Activated gamma-delta T cell treated with Interleukin-2 at 50 U/mL for 16 hours (primary cell): ENCODE measurements around the gene CPLX3.
A peak's percentile ranks its signal among the peaks of the same experiment; 100 is the strongest.
"Not testable (repeated sequence)": the region's sequence is repeated elsewhere in the genome, so short reads cannot be mapped to it uniquely, and the experiment has no call there.

Source experiments
- DNase-seq: peaks from one replicate; pipeline ENCODE4 v3.0.0-alpha.2; 2020

The CPLX3 gene

DNA sequence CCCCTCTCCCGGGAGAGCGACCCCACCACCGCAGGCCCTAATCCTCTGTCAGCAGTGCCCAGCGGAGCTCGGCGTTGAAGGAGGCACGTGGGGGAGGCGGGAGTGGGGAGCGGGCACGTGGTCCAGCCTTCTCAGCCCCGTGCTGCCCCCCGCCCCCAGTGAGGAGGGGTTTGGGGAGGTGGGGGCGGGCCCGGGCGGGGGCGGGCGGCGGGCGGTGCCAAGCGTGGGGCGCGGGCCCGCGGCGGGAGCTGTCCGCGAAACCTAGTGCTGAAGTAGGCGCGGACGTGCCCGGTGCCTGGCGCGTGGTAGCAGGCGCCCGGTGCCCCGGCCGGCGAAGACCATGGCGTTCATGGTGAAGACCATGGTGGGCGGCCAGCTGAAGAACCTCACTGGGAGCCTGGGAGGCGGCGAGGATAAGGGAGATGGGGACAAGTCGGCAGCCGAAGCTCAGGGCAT is at the start of gene CPLX3:
Gene CPLX3 (plus strand): TSS at position 264 of the 456 bp plus-strand sequence. CDS start 77 bp downstream, at position 341.
- peak; percentile 40 for DNase-seq

DNA sequence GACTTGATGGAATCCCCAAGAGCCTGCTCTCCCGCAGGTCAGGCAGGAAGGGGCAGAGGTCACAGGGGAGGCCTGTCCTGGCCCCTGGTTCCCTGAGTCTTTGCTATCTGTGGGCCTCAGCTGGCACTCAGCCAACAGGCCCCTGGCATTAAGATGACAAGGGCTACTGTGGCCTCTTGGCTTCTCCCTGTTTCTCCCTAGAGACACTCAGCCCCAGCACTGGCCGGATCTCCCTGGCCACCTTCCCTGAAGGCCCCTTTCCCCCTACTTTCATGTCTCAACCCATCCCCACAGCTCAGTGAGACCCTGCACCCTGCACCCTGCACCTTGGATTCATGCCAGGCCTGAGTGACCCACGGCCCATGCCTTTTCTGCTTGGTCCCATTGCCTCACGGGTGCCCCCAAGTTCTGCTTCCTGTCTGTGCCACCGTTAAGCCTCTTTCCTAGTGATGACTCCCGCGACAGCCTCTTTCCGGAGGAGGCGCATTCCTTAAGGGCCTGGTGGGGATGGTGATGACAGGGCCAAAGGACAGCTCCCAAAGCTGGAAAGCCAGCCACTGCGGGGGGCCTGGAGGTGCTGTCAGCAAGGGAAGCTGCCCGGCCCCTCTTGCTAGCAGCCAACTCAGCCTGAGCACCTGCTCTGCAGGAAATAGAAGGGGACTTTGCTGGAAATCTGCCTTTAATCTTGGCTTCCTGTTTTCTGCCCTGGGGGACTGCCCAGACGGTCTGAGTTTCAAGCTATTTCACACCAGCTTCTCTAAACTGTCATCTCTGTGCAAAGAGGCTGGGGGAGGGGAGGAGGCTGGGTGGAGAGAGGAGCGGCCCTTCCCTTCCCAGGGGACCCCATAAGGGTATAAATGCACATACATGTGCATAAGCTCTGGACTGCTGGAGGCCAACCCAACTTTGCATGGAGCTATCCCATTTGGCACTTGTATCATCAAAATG is 49.3 kb upstream of the CPLX3 start:
- DNase-seq: peak; percentile 60

- no peak for DNase-seq
These were observed 48.4 kb upstream of the CPLX3 start for GRCh38 chr15:74777769-74778598.

DNA sequence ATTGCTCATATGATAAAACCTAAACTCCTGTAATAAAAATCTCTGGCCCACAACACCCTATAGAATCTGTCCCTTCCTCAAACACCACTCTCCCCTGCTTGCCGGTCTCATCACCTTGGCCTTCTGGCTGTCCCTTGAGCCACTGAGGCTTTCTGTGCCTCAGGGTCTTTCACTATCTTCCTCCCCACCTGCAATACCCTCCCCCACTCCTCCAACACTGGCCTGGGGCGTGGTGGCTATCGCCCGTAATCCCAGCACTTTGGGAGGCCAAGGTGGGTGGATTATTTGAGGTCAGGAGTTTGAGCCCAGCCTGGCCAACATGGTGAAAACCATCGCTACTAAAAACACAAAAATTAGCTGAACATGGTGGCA is 47.8 kb upstream of the CPLX3 start:
- DNase-seq: no peak

DNA sequence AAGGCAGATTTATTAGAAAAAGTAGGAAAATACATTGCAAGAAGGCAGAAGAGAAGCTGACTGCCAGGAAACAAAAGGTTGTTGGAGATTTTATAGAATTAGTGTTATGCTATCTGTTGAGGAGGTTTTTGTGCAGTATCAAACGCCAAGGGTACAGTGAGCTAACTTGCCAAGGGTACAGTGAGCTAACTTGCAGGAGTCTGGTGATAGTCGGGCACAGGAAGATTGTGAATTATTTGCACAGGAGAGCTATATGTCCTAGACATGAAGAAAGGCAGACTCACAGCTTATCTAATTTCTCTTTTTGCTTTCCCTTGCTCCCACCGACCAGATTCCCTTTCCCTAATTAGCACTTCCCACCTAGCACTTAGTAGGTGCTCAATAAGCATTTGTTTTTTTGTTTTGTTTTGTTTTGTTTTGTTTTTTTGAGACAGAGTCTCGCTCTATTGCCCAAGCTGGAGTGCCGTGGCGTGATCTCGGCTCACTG is 47.2 kb upstream of the CPLX3 start:
- DNase-seq: no peak

DNA sequence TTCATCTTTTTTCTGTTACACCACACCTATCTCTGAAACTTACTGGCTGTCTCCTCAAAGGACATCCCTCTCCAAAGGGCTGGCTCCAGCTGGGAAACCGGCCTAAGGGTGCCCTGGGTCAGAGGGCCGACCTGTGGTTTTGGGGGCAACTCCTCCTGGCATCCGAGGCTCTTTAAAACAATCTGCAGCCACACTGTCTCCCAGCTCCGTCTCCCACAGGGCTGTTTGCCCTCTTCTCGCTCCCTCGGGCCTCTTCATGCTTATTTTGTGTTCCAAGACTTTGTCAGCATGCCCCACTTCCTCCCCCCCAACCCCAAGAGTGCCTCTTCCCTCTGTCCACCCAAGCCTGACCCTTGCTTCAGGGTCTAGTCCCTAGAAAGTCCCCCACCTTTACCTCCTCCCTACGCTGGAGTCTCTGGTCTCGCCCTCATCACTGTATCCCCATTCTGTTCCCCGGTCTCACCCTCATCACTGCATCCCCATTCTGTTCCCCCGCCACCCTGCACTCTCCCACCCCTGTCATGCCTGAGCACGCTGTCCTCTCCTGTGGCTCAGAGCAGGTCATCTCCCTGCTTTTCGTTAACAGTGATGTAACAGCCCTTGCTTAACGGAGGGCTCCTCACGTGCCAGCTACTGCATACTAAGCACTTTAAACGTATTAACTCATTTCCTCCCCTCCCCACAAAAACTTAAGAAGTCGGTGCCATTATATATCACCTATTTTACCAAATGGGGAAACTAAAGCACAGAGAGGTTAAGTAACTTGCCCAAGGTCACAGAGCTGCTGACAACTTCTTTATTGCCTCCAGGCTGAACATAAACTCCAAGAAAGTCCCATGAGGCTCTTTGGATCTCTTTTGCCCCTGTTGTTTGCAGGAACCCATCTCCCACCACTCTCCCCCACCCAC is 45.6 kb upstream of the CPLX3 start:
- DNase-seq: no peak

- DNase-seq: peak; percentile 73
These were observed 44.8 kb upstream of the CPLX3 start, which contains the start of gene CSK for GRCh38 chr15:74781431-74782258. Gene CSK (plus strand): TSS chr15:74782080. CDS start chr15:74798298, 16,218 bp downstream.

- peak; percentile 68 for DNase-seq
These were observed 44.0 kb upstream of the CPLX3 start for GRCh38 chr15:74782259-74783071.

DNA sequence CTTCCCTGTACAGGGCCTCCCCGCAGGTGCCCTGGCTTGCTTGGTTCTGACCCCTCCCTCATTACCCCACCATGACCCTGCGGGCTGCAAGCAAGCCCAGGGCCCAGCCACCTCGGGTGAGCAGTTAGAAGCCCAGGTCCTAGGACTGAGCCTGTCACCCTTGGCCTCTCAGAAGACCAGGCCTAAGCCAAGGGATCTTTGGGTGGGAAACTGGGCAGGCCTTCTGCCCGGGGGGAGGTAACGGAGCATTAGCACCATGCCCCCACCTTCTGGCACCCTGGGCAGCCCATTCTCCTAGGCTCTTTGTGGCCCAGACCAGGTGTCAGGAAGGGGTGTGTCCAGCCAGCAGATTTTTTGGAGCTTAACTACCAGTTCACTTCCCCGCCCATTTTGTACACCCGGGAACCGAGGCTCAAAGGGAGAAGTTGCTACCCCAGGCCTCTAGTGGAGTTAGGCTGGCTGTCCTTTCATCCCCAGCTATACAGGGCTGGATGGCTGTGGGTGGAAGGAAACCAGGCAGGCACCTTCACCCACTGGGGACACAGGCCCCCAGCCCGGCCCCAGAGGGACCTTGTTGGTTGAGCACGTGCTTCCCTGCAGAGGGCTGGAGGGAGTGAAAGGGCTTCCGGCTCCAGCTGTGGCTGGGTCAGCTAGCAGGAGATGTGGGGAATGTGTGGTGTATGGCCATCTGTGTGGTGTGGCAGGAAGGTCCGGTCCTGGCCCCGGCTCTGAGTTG is 43.2 kb upstream of the CPLX3 start:
- no peak for DNase-seq

DNA sequence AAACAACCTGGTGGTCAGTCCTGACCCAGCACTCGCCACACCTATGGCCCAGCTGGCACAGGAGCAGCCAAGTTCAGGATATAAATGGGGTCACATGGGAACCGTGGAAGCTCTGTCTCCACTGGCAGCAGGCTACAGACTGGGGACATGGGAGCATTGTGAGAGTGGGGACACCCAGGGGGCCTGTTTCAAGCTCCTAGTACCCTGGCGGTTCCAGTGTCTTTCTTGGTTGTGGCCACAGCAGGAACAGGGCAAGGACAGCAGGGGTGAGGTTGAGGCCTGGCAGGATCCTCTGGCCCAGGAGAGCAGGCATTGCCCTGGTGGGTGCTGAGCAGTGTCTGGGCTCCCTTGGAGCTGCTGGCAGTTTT is 42.6 kb upstream of the CPLX3 start:
- no peak for DNase-seq

DNA sequence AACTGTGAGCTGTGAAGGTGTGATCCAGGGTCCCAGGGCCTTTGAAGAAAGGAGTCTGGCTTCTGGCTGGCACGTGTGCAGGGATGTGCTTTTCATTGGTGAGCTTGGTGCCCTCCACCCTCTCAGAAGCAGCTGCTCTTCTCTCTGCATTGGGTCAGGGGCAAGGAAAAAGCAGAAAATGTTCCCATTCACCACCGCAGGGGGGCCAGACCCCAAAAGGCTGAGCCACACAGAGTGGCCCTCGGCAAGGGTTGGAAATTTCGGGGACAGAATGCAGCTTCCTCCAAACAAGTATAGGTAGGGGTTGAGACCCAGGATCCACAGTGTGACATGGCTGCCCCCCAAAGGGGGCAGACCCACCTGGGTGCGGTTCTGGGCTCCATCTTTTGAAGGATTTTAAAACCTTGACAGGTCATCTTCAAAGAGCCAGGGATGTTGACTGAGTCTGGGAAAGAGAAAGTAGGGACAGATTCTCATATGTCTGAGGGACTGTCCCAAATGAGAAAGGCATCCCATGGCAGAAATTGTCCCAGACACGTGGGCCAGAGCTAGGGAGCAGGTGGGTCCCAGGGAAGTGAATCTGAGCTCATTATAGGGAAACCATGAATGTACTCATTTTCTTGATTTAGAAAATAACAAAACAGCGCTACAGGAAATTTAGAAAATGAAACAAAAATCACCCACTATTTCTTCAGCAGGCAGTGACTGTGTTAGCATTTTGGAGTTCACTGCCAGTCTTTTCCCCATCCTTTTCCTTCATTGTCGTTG is 41.8 kb upstream of the CPLX3 start:
- DNase-seq: no peak

- DNase-seq: no peak
These were observed 41.0 kb upstream of the CPLX3 start for GRCh38 chr15:74785194-74786032.

DNA sequence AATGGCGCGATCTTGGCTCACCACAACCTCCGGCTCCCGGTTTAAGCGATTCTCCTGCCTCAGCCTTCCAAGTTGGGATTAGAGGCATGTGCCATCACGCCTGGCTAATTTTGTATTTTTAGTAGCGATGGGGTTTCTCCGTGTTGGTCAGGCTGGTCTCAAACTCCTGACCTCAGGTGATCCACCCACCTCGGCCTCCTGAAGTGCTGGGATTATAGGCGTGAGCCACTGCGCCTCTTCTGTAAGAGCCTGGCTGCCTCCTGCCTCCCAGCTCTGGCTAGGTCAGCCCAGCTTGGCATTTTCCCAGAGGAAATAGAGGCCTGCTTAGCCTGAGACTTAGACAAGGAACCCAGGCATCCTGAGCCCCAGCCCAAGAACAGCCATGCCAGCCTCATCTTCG is 40.3 kb upstream of the CPLX3 start:
- not testable (repeated sequence) for DNase-seq

GRCh38 chr15:74786551-74787165 is 39.8 kb upstream of the CPLX3 start:
- DNase-seq: no peak

DNA sequence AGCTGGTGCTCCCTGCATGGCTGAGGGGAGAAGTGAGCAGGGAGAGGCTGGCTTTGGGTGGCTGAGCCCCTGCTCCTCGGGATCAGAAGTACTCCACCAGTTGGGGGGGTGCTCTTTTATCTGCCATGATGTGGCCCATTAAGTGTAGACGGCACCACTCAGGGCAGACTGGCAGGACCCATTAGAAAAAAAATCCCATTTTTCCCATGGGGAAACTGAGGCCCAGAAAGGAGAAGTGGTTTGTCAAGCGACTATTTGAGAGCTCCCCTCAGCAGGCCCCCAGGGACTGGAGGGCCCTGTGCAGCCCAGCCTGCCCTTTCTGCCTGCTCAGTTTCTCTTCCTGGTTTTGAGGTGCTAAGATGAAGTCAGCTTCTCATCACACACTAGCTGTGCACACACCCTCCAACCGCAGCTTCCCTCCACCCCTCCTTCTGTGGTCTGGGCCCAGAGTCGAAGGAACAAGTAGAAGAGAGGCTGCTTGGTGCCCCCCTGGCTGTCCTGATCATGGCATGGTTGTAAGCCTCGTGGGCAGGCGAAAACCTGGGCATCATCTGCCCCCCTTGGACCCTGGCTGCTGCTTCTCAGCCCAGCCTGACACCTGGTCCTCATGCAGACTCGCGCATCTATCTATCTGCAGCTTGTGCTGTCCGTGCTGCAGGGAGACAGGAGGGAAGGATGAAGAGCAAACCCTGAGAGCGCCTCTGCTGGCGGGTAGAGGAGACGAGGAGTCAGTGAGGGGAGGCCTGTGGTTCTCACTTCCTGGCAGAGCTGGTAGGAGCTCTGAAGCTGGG is 39.0 kb upstream of the CPLX3 start:
- peak; percentile 92 for DNase-seq

DNA sequence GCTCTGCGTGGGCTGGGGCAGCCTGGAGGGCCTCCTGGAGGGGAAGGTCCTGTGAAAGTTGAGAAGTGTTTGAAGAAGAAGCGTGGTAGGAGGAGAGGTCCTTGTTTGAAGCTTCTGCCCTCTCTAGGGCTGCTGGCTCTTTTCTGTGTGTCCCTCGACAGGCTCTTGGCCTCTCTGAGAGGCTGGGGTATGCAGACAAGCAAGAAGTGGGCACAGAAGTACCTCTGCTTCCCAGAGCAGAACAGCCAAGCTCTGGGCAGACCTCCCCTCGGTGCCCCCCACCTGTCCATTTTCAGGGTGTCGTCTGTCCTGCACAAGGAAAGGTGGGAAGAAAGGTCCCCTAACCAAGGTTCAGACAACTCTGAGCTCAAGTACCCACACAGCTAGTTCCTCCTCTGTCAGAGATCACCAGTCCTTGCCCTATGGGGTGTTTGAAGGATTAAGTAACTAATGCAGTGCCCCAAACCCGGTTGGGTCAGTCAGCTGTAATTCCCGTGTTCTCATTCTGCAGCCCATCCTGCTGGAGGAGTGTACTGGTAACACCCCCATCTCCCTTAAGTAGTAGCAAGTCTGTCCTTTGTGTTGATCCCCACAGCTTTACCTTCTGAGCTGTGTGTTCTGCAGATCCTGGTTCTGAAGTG is 38.3 kb upstream of the CPLX3 start:
- no peak for DNase-seq
